Fibroblast of lung (primary cell): ENCODE results near the gene ZFHX2. TPM values are rescaled to one million over a fixed set of nuclear protein-coding genes. Genes with fewer than 3 reads are reported as not detected.

Experiments
- DNase-seq, 2 donors: peaks; one replicate each; pipeline versions ENCODE4 v3.0.0 to v3.0.0-alpha.2; 2010; ENCODE audit warnings: low read depth in 2 of 2
- H2AFZ ChIP-seq: 2 replicates; pipeline ENCODE4 v1.5.1; 2012; ENCODE audit warnings: low read length, control low read depth, inconsistent platforms
- H3K27ac ChIP-seq: 2 replicates; pipeline ENCODE4 v1.5.1; 2011; ENCODE audit warnings: low read length, control low read depth; ENCODE audit not compliant: insufficient read depth
- H3K27me3 ChIP-seq: 2 replicates; pipeline ENCODE4 v1.5.1; 2011; ENCODE audit warnings: mild to moderate bottlenecking, low read length; ENCODE audit not compliant: control insufficient read depth, insufficient read depth
- H3K36me3 ChIP-seq: 2 replicates; pipeline ENCODE4 v1.5.1; 2011; ENCODE audit warnings: low read length; ENCODE audit not compliant: control insufficient read depth, insufficient read depth
- H3K4me1 ChIP-seq: 2 replicates; pipeline ENCODE4 v1.5.1; 2011; ENCODE audit warnings: low read length; ENCODE audit not compliant: control insufficient read depth, insufficient read depth; ENCODE audit errors: extremely low read depth
- H3K4me2 ChIP-seq: 2 replicates; pipeline ENCODE4 v1.5.1; 2011; ENCODE audit warnings: low read length, control low read depth; ENCODE audit not compliant: insufficient read depth; ENCODE audit errors: extremely low read depth
- H3K4me3 ChIP-seq, 4 experiments: fragments of 200-600 bp in 1 of 4; sonication (generic) in 1 of 4; replicated peaks in 1 of 4; 2 replicates each; pipeline ENCODE4 v1.5.1; 2011 to 2016; ENCODE audit warnings: low read length in 4 of 4, low read depth in 3 of 4, mild to moderate bottlenecking in 3 of 4, control low read depth in 2 of 4, inconsistent platforms in 1 of 4, mixed read lengths in 1 of 4; ENCODE audit not compliant: insufficient read depth in 1 of 4; ENCODE audit errors: control extremely low read depth in 1 of 4
- H3K79me2 ChIP-seq: 2 replicates; pipeline ENCODE4 v1.5.1; 2012; ENCODE audit warnings: mild to moderate bottlenecking, low read length, inconsistent platforms; ENCODE audit not compliant: control insufficient read depth, insufficient read depth
- H3K9ac ChIP-seq: 2 replicates; pipeline ENCODE4 v1.5.1; 2011; ENCODE audit warnings: mild to moderate bottlenecking, low read length, control low read depth; ENCODE audit not compliant: insufficient read depth
- H3K9me3 ChIP-seq: 2 replicates; pipeline ENCODE4 v1.5.1; 2012; ENCODE audit warnings: low read depth, low read length; ENCODE audit not compliant: control insufficient read depth, insufficient read depth
- H4K20me1 ChIP-seq: 2 replicates; pipeline ENCODE4 v1.5.1; 2011; ENCODE audit warnings: low read length; ENCODE audit not compliant: control insufficient read depth, insufficient read depth; ENCODE audit errors: extremely low read depth
- CTCF ChIP-seq, 2 donors: IDR thresholded peaks in 1 of 2; conservative IDR thresholded peaks in 1 of 2; 1 replicate in 1 of 2; 2 replicates in 1 of 2; pipeline ENCODE4 v1.5.1; 2011 to 2012; ENCODE audit warnings: low read length in 2 of 2, control low read depth in 1 of 2, inconsistent platforms in 1 of 2, low read depth in 1 of 2, mild to moderate bottlenecking in 1 of 2
- EZH2 ChIP-seq: IDR thresholded peaks from 2 replicates; pipeline ENCODE4 v1.5.1; 2012; ENCODE audit warnings: low read length, control low read depth, mild to moderate bottlenecking; ENCODE audit errors: missing control alignments
- polyA plus RNA-seq, 2 donors: library from polyadenylated mRNA; depleted of rRNA in 1 of 2; stranded (reverse) in 1 of 2; unstranded in 1 of 2; fragments of >200 nt; gene quantifications; 2 replicates each; pipeline ENCODE4 v1.2.1, GENCODE V29; 2011 to 2012; ENCODE audit warnings: missing spikeins in 1 of 2
- total RNA-seq: library from RNA; depleted of rRNA; stranded (reverse); fragments of >200 nt; gene quantifications from 2 replicates; pipeline ENCODE4 v1.2.1, GENCODE V29; 2014

Gene ZFHX2
- total and polyA plus RNA-seq, 2 donors (not counting 1 experiment from before 2014, with no cell fraction given) = 0.33 TPM; not detected in 1

DNA sequence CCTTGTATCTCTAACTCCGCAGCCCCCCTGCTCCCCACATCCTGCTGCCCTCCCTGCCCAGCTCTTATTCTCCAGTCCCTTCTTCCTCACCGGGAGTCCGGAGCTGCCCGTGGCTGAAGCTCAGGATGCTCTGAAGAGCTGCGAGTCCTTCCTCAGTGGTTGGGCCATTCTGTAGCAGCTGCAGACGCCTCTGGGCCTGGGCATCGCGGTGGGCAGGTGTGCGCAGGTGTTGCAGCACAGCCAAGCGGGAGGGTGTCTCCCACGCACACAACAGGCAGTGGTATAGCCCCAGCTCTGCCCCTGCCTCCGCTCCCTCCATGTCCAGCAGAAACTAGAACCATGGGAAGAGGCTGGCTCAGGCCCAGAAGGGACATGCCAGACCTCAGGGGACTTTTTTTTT lies 20.2 kb downstream of the ZFHX2 start:
- TF ChIP-seq EZH2 (no peak), CTCF (conservative IDR thresholded peaks at IDR 0.05 in 1 of 2, IDR thresholded peaks at IDR 0.05 in 1 of 2; ENCODE audit: low read depth in 1 of 2, low read length in 2 of 2) (no peak)
- Histone ChIP-seq H4K20me1 (no peaks in the 10 kb centered on the region), H3K4me3 (no peak overlapping the region)

DNA sequence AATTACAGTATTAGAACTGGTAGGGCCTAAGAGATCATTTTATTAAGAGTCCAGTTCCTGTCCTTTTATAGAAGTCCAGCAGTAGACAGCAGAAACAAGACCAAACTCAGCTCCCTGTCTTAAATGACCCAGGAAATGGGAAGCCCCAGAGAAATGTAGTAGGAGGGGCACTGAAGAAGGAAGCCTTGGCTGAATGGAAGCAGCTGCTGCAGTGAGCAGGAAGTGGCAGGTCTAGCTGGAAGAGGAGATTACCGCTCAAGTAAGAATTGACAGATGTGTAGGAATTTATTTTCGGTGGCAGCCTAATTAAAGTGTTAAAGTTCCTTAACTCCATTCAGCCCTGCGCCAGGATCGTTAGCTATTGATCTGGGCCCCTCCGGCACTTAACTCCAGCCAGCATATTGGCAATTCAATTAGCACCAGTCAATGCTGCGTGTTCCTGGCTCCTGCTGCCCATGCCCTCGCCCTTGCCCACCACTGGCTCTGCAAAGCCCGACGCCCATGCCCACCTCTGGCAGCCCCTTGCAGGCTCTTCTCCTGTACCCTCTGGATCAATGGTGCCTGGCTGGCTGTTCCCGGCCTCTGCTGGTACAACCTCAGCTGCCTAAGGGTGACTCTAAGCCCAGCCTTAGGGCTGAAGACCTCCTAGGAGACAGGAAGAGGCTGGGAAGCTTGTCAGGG lies 21.1 kb downstream of the ZFHX2 start:
- H3K27me3 ChIP-seq = no peaks in the 10 kb centered on the region
- H3K9me3 ChIP-seq = no peaks in the 10 kb centered on the region
- H3K4me1 ChIP-seq = no peaks in the 10 kb centered on the region
- H3K4me3 ChIP-seq = no peak overlapping the region
- H3K27ac ChIP-seq = no peak overlapping the region
- no peaks in the 10 kb centered on the region for H4K20me1 ChIP-seq
- no peak overlapping the region for H3K9ac ChIP-seq
- no peaks in the 10 kb centered on the region for H3K79me2 ChIP-seq
- DNase-seq = no peak
- no peak for TF ChIP-seq CTCF (conservative IDR thresholded peaks at IDR 0.05 in 1 of 2, IDR thresholded peaks at IDR 0.05 in 1 of 2; ENCODE audit: low read depth in 1 of 2, low read length in 2 of 2)
- no peak for TF ChIP-seq EZH2
- no peak overlapping the region for H3K4me2 ChIP-seq
- no peaks in the 10 kb centered on the region for H3K36me3 ChIP-seq
- H2AFZ ChIP-seq = no peak overlapping the region

More for the DNA sequence above, 20.2 kb downstream of the ZFHX2 start:
- no peaks in the 10 kb centered on the region for H3K9me3 ChIP-seq
- H3K4me1 ChIP-seq = no peaks in the 10 kb centered on the region
- H3K4me2 ChIP-seq = no peak overlapping the region
- H3K27ac ChIP-seq = no peak overlapping the region
- DNase-seq = no peak
- no peaks in the 10 kb centered on the region for H3K27me3 ChIP-seq
- H3K36me3 ChIP-seq = no peaks in the 10 kb centered on the region
- H3K9ac ChIP-seq = no peak overlapping the region
- no peaks in the 10 kb centered on the region for H3K79me2 ChIP-seq
- H2AFZ ChIP-seq = no peak overlapping the region

- no peak overlapping the region for H3K4me2 ChIP-seq
- H3K4me3 ChIP-seq = no peak overlapping the region
- no peak overlapping the region for H3K27ac ChIP-seq
- no peaks in the 10 kb centered on the region for H3K36me3 ChIP-seq
- no peaks in the 10 kb centered on the region for H3K79me2 ChIP-seq
- no peak overlapping the region for H2AFZ ChIP-seq
- no peaks in the 10 kb centered on the region for H3K4me1 ChIP-seq
- TF ChIP-seq EZH2 = no peak
- TF ChIP-seq CTCF (conservative IDR thresholded peaks at IDR 0.05 in 1 of 2, IDR thresholded peaks at IDR 0.05 in 1 of 2; ENCODE audit: low read depth in 1 of 2, low read length in 2 of 2) = no peak
- H4K20me1 ChIP-seq = no peaks in the 10 kb centered on the region
- no peaks in the 10 kb centered on the region for H3K9me3 ChIP-seq
- H3K9ac ChIP-seq = no peak overlapping the region
- H3K27me3 ChIP-seq = no peaks in the 10 kb centered on the region
- DNase-seq = no peak
Measured at GRCh38 chr14:23529016-23529415, 22.5 kb downstream of the ZFHX2 start.
